A549 (cell line): ENCODE results near the gene SSNA1.

Experiments used
- TF ChIP-seq, protein P1 (sequence below): fragments of >200 bp; sonication (Bioruptor Twin); formaldehyde crosslinking; IDR thresholded peaks from 3 replicates; pipeline ENCODE4 v1.5.1; 2016
- TF ChIP-seq, protein P2 (sequence below): fragments of 150-350 bp; IDR thresholded peaks from 2 replicates; pipeline ENCODE4 v1.6.1; 2014; ENCODE audit warnings: low read depth, mild to moderate bottlenecking, low read length

DNA sequence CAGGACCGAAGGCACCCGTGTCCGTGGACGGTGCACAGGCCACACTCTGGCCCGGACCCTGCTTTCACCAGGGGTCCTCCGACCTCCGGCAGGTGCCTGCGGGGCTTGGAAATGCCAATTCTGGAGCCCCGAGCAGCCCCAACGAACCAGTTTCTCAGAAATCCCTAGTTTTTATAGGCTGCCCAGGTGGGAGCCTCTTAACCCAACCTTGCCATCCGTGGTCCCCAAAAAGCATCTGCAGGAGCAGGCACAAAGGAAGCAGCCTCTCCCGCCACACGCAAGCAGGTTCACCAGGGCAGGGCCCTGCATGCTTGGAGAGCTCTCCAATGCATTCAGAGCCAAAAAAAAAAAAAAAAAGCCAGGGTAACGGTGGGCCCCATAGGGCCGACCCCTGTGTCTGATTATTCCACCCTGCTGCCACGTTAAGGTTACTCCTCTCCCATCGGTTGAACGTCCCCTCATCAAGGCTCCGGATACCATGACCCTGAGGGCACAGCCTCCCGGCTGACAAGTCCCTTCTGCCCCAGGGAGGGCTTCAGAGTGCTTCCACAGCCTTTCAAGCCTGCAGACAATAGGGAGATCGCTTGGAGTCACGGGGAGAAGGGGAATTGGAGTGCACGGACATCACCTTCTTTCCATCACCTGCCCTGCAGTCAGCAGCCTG is 12.9 kb downstream of the SSNA1 start:
- TF ChIP-seq, protein P1, sequence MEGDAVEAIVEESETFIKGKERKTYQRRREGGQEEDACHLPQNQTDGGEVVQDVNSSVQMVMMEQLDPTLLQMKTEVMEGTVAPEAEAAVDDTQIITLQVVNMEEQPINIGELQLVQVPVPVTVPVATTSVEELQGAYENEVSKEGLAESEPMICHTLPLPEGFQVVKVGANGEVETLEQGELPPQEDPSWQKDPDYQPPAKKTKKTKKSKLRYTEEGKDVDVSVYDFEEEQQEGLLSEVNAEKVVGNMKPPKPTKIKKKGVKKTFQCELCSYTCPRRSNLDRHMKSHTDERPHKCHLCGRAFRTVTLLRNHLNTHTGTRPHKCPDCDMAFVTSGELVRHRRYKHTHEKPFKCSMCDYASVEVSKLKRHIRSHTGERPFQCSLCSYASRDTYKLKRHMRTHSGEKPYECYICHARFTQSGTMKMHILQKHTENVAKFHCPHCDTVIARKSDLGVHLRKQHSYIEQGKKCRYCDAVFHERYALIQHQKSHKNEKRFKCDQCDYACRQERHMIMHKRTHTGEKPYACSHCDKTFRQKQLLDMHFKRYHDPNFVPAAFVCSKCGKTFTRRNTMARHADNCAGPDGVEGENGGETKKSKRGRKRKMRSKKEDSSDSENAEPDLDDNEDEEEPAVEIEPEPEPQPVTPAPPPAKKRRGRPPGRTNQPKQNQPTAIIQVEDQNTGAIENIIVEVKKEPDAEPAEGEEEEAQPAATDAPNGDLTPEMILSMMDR = no peak
- TF ChIP-seq, protein P2, sequence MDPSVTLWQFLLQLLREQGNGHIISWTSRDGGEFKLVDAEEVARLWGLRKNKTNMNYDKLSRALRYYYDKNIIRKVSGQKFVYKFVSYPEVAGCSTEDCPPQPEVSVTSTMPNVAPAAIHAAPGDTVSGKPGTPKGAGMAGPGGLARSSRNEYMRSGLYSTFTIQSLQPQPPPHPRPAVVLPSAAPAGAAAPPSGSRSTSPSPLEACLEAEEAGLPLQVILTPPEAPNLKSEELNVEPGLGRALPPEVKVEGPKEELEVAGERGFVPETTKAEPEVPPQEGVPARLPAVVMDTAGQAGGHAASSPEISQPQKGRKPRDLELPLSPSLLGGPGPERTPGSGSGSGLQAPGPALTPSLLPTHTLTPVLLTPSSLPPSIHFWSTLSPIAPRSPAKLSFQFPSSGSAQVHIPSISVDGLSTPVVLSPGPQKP = no peak
